ENCODE measurements around the gene MAP3K4.
A peak's percentile ranks its signal among the peaks of the same experiment; 100 is the strongest.
"Not testable (repeated sequence)": the region's sequence is repeated elsewhere in the genome, so short reads cannot be mapped to it uniquely, and the experiment has no call there.

Gene MAP3K4

DNA sequence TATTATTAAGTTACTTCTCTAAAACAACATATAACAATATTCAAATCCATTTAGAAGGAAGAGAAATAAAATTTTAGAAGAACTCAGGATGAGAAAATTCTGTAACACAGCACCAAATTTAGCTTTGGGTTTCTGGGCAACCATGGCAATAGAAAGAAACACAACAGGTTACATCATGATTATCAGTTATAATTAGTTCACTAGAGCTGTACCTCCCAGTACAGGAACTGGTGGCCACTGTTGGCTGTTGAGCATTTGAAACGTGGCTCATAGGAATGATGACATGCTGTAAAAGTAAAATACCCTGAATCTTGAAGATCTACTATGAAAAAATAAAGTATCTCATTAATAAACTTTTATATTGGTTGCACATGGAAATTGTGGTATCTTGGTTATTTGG is 23.7 kb upstream of the MAP3K4 start:
- no peak for DNase-seq (ENCODE audit: low spot score)

- DNase-seq (ENCODE audit: low spot score): no peak
Measured at GRCh38 chr6:160971171-160971570, 20.4 kb upstream of the MAP3K4 start.

DNA sequence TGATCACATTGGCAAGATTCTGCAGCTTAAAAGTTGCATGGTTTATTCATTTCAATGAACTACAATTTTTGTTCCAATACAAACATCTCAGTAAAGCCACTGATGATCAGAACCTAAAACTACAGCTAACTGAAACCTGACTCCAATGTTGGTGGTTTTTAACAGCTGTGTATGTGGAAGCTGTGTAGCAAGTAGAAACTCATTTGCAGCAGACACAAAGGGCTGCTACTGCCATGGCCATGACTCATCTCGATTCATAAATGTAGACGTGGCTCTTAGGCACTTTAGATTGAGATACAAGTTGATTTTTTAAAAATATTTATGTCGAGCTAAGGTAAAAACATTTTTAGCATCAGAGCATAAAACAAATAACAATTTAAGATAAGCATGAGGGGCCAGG is 19.5 kb upstream of the MAP3K4 start:
- no peak for DNase-seq (ENCODE audit: low spot score)

GRCh38 chr6:160972594-160972993 is 19.0 kb upstream of the MAP3K4 start:
- DNase-seq (ENCODE audit: low spot score): not testable (repeated sequence)

DNA sequence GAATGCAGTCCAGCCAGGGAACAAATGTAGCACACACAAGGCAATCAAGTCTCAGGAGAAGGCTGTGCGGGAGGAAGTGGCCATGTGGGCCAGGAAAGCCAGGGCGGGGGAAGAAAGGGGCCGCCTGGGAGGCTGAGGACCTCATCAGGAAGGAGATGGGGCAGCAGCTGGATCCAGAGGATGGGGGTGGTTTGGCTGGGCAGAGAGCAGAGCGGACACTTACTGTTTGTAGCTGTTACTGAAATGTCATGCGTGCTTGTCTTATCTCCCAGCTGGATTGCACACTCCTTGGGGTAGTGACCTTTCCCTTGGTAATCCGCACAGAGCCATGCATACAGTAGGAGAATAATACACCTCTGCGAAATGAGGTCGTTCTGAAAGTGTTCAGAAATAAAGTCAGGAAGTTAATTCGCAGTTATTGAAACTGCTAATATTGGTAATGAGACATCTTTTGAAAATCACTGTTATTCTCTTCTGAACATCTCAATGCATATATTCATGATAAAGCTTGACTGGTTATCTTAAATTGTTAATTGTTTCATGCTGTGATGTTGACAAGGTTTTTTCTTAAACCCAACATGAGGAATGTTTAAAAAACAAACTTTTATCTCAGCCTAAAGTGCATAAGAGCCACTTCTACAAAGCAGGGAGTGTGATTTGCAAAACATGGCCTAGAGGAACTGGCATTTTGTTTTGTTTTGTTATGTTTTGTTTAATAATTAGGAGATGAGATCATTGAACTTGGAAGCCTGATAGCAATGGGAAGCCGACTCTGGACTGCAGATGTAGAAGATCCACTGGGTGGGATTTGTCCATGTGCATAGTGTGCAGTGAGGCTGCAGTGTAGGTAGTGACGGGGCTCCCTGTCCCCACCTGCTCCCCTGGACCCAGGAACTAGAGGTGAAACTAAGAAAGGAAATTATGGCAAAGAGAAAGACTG is 18.0 kb upstream of the MAP3K4 start:
- DNase-seq (ENCODE audit: low spot score): no peak

GRCh38 chr6:160974304-160974771 is 17.2 kb upstream of the MAP3K4 start:
- no peak for DNase-seq (ENCODE audit: low spot score)

- DNase-seq (ENCODE audit: low spot score): no peak
Measured at GRCh38 chr6:160975162-160975561, 16.4 kb upstream of the MAP3K4 start.

- DNase-seq (ENCODE audit: low spot score): not testable (repeated sequence)
Measured at GRCh38 chr6:160975961-160976360, 15.6 kb upstream of the MAP3K4 start.

GRCh38 chr6:160978141-160978901 is 13.2 kb upstream of the MAP3K4 start:
- DNase-seq (ENCODE audit: low spot score): no peak

DNA sequence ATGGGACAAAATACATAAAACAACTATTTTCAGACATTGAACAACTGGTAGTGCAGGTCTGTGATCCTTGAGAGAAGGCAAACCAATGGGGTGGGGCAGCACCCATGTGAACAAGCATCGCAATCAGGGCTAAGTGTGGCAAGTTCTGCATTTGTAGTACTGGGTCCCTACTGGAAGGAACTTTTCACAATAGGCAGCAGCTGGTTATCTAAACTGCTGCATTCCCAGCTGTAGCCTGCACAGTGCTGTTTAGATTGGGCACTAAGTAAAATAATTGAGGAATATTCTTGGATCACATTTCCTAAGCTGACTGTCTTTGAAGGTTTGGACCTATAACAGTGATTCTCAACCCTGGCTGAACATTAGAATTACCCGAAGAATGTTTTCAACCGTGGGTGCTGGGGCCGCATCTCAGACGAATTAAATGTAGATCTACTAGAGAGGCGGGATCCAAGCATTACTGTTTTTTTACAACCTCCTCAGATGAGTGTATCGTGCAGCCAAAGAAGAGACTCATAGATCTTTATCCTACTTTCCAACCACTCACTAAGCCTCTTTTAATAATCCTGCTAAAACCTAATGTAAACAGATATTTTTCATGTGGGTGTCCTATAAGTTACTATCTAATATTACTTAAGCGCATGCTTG is 12.4 kb upstream of the MAP3K4 start:
- peak; percentile 48 for DNase-seq (ENCODE audit: low spot score)

DNA sequence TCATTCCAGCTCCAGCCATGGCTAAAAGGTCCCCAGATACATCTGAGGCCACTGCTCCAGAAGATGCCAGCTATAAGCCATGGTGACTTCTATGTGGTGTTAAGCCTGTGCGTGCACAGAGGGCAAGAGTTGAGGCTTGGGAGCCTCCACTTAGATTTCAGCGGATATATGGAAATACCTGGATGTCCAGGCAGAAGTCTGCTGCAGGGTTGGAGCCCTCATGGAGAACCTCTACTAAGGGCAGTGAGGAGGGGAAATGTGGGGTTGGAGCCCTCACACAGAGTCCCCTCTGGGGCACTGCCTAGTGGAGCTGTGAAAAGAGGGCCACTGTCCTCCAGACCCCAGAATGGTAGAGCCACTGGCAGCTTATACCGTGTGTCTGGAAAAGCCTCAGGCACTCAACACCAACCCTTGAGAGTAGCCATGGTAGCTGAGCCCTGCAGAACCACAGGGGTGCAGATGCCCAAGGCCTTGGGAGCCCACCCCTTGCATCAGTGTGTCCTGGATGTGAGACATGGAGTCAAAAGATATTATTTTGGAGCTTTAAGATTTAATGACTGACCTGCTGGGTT is 8.1 kb upstream of the MAP3K4 start:
- DNase-seq (ENCODE audit: low spot score): not testable (repeated sequence)

DNA sequence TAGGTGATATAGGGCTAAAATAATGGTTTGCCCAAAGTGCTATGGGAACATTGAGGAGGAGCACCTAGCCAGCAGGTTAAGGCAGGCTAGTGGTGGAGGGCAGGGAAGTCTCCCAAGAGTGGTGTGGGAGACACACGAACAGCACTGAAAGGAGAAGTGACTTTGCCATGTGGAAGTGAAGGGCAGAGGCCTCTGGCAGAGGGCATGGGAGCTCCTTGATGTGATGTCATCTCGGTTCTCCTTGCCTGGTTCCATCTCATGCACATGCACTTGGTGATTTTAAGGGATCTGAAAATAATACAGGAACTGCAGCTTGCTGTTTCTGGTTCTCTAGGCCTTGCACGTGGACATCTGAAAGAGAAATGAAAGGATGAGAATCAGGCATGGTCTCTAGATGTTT is 4.7 kb upstream of the MAP3K4 start:
- no peak for DNase-seq (ENCODE audit: low spot score)

DNA sequence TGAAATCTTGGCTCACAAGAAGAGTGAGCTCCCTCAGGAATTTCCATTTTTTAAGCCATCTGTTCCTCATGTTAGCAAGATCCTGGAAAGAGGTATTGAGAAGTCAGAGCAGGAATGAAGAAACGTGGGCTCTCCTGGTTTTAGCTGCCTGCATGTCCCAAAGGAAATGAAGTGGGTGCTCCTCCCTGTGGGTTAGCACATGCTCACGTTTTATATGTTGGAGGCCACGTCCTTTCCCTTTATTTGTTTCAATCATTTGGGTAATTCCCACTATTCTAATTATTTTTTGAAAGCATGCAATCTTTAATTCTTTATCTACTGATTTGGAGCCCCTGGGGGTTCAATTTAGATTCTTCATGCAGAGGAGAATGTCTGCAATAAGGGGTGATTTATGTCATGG is 4.3 kb upstream of the MAP3K4 start:
- no peak for DNase-seq (ENCODE audit: low spot score)

- no peak for DNase-seq (ENCODE audit: low spot score)
Measured at GRCh38 chr6:160990847-160991405, 643 bp upstream of the MAP3K4 start.

- DNase-seq (ENCODE audit: low spot score): peak; percentile 79
Measured at GRCh38 chr6:160992061-160992979, 751 bp downstream of the MAP3K4 start.

DNA sequence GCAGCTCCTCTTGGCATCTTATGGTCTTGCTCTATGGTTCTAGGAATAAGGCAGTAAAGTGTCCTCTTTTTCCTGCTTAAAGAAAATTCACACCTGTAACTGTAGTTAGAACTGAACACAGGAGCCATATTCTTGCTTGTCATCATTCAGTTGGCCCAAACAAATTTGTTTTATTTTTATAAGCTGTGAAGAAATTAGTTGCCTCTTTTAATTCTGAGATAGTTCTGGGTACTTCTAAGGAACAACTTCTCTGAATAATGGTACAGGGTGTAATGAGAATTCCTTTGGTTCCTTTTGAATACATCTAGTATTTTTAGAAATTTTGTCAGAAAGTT is 1.4 kb downstream of the MAP3K4 start:
- no peak for DNase-seq (ENCODE audit: low spot score)

DNA sequence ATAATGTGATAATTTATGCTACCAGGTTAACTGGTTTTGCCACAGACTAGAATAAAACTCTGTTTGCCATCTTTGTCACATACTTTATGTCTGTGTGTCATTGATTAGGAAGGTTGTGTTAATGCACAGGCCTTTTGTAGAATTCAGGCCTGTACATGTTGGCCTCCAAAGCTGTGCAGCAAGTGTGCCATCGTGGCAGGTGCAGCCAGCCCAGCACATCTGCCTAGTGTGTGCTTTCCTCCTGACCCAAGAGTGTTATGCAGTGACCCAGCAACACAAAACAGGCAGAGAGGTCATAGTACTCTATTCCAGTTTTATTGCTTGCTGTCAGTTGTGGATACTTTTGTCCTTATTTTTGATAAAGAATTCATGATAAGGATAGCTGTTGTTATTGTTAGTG is 3.7 kb downstream of the MAP3K4 start:
- DNase-seq (ENCODE audit: low spot score): no peak

- DNase-seq (ENCODE audit: low spot score): no peak
Measured at GRCh38 chr6:160996131-160996601, 4.6 kb downstream of the MAP3K4 start.

DNA sequence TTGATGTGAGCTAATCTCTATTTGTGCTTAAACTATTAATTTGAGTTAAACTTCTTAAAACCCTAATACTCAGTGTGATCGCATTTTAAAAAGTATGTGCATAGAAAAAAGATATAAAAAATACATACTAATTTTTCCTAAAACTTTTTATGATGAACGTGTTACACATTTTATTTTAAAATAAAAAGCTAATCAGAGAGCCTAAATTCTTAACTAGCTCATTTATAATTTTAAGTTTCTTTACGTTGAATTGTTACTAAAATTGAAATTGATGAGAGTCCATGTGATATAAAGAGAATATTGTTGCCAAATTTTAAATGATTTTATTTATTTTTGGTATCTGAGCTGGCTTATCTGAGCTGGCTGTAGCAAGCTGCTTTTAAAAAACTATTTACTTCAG is 6.6 kb downstream of the MAP3K4 start:
- DNase-seq (ENCODE audit: low spot score): no peak

DNA sequence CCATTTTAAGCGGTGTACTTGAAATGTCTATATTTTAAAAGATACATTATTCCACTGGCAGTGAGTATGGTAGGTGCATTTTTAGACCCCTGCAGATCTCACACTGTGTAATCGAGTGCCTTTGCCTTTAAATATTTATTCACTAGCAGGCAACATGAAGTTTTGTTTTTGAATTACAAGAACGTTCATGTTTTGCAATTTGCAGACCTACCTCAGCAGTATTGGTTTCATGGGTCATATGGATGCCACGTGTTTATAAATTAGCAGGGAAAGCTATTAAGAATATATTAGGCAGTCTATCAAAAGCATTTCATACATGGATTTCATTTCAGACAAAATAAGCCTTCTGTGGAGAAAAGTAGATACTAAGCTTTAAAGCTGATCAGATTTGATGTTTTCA is 7.2 kb downstream of the MAP3K4 start:
- DNase-seq (ENCODE audit: low spot score): no peak

- DNase-seq (ENCODE audit: low spot score): no peak
Measured at GRCh38 chr6:160999516-160999915, 7.9 kb downstream of the MAP3K4 start.
